Prostate gland (tissue), 2 donors: ENCODE measurements around the gene UTP14A. TPM values are rescaled to one million over a fixed set of nuclear protein-coding genes. Genes with fewer than 3 reads are reported as not detected.

Experiments
- DNase-seq: peaks from one replicate; pipeline ENCODE4 v3.0.0-alpha.2; 2019; ENCODE audit warnings: low spot score
- H3K27ac ChIP-seq, 2 donors: fragments of 200-600 bp; sonication (generic); 2 replicates each; pipeline ENCODE4 v1.5.1; 2017 to 2019
- H3K27me3 ChIP-seq: fragments of 200-600 bp; sonication (generic); replicated peaks from 2 replicates; pipeline ENCODE4 v1.5.1; 2019; ENCODE audit not compliant: insufficient read depth
- H3K36me3 ChIP-seq, 2 donors: fragments of 200-600 bp; sonication (generic); 1 replicate in 1 of 2; 2 replicates in 1 of 2; pipeline versions ENCODE4 v1.5.1 to v1.8.1; 2017 to 2019
- H3K4me1 ChIP-seq: fragments of 200-600 bp; sonication (generic); replicated peaks from 2 replicates; pipeline ENCODE4 v1.5.1; 2019
- H3K4me3 ChIP-seq, 2 donors: fragments of 200-600 bp; sonication (generic); 2 replicates each; pipeline ENCODE4 v1.5.1; 2017 to 2019
- H3K9me3 ChIP-seq: fragments of 200-600 bp; sonication (generic); 2 replicates; pipeline ENCODE4 v1.5.1; 2017
- POLR2A ChIP-seq: fragments of 450-650 bp; IDR thresholded peaks from one replicate; pipeline ENCODE4 v1.6.1; 2016; ENCODE audit warnings: antibody characterized with exemption, mild to moderate bottlenecking
- POLR2AphosphoS5 ChIP-seq: sonication (generic); formaldehyde crosslinking; IDR thresholded peaks from one replicate; pipeline ENCODE4 v1.6.1; 2017; ENCODE audit warnings: antibody characterized with exemption
- WGBS: methylation state at CpG from one replicate; pipeline ENCODE4 v1.1.5; 2018; 5-methylcytosine and 5-hydroxymethylcytosine counted together
- intact Hi-C: fragments of 100-400 bp; cut with DNase I; formaldehyde crosslinking; loops from one replicate; pipeline ENCODE4 v1.14.2; 2022
- total RNA-seq, 2 donors: library from RNA; depleted of rRNA; stranded (reverse); fragments of >200 nt; gene quantifications; one replicate each; pipeline ENCODE4 v1.1.0, GENCODE V29; 2016
- TF ChIP-seq, protein P1 (sequence below), 4 experiments: fragments of 200-600 bp in 2 of 4; fragments of 450-650 bp in 2 of 4; sonication (generic) in 2 of 4; IDR thresholded peaks; 1 replicate in 3 of 4; 2 replicates in 1 of 4; pipeline ENCODE4 v1.5.1; 2016 to 2019; ENCODE audit warnings: antibody characterized with exemption in 4 of 4, mild to moderate bottlenecking in 2 of 4, moderate library complexity in 2 of 4

The UTP14A gene
- total RNA-seq, 2 donors from 2014 or later: 8.2 to 11.3 TPM

DNA sequence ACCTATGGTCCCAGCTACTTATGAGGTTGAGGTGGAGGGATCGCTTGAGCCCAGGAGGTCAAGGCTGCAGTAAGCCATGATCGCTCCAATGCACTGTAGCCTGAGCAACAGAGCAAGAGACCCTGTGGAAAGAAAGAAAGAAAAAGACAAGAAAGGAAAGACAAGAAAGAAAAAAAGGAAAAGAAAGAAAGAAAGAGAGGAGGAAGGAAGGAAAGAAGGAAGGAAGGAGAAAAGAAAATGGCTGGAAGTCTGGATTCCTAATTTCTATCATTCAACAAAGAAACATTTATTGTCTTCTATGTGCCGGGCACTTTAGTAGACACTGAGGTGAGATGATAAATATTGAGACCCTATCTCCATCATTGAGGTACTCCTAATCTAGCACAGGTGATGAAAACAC is 49.7 kb downstream of the UTP14A start:
- H3K27ac ChIP-seq: no peak overlapping the region
- TF ChIP-seq POLR2AphosphoS5: no peak
- TF ChIP-seq, protein P1, sequence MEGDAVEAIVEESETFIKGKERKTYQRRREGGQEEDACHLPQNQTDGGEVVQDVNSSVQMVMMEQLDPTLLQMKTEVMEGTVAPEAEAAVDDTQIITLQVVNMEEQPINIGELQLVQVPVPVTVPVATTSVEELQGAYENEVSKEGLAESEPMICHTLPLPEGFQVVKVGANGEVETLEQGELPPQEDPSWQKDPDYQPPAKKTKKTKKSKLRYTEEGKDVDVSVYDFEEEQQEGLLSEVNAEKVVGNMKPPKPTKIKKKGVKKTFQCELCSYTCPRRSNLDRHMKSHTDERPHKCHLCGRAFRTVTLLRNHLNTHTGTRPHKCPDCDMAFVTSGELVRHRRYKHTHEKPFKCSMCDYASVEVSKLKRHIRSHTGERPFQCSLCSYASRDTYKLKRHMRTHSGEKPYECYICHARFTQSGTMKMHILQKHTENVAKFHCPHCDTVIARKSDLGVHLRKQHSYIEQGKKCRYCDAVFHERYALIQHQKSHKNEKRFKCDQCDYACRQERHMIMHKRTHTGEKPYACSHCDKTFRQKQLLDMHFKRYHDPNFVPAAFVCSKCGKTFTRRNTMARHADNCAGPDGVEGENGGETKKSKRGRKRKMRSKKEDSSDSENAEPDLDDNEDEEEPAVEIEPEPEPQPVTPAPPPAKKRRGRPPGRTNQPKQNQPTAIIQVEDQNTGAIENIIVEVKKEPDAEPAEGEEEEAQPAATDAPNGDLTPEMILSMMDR (IDR thresholded peaks at IDR 0.05): no peak
- TF ChIP-seq POLR2A: no peak
- no peak for DNase-seq
- intact Hi-C loops: no loop called here
- no peak overlapping the region for H3K4me3 ChIP-seq
- no peaks in the 10 kb centered on the region for H3K36me3 ChIP-seq
- 92% methylated on average over 3 of the region's 3 CpGs for WGBS
- H3K27me3 ChIP-seq: no peaks in the 10 kb centered on the region
- H3K4me1 ChIP-seq: no peaks in the 10 kb centered on the region
- H3K9me3 ChIP-seq: no peaks in the 10 kb centered on the region

DNA sequence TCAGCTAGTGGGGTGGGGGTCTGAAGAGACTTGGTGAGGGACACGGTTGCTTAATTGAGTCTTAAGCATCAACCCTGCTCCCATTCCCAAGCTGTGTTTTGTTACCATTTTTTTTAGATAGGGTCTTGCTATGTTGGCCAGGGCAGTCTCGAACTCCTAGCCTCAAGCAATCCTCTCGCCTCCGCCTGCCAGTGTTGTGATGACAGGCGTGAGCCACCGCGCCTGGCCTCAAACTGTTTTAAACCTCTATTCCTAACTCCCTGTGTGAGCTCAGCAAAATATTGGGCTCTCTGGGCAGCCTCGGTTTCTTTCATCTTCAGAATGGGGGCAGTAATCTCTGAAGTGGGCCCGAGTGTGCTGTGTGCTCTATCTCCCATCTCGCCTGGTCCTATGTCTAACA is 50.2 kb downstream of the UTP14A start:
- TF ChIP-seq, protein P1 (IDR thresholded peaks at IDR 0.05): no peak
- TF ChIP-seq POLR2AphosphoS5: no peak
- TF ChIP-seq POLR2A: no peak
- DNase-seq: no peak
- no peaks in the 10 kb centered on the region for H3K36me3 ChIP-seq
- no peaks in the 10 kb centered on the region for H3K4me1 ChIP-seq
- no peaks in the 10 kb centered on the region for H3K27me3 ChIP-seq
- no peaks in the 10 kb centered on the region for H3K9me3 ChIP-seq
- WGBS: 91% methylated on average over 10 of the region's 10 CpGs
- H3K27ac ChIP-seq: no peak overlapping the region
- intact Hi-C loops: no loop called here
- no peak overlapping the region for H3K4me3 ChIP-seq

GRCh38 chrX:129956765-129957164 is 50.8 kb downstream of the UTP14A start:
- TF ChIP-seq, protein P1 (IDR thresholded peaks at IDR 0.05): no peak
- TF ChIP-seq POLR2AphosphoS5 (no peak), POLR2A (no peak)
- Histone ChIP-seq H3K36me3 (no peaks in the 10 kb centered on the region), H3K27ac (no peak overlapping the region)

DNA sequence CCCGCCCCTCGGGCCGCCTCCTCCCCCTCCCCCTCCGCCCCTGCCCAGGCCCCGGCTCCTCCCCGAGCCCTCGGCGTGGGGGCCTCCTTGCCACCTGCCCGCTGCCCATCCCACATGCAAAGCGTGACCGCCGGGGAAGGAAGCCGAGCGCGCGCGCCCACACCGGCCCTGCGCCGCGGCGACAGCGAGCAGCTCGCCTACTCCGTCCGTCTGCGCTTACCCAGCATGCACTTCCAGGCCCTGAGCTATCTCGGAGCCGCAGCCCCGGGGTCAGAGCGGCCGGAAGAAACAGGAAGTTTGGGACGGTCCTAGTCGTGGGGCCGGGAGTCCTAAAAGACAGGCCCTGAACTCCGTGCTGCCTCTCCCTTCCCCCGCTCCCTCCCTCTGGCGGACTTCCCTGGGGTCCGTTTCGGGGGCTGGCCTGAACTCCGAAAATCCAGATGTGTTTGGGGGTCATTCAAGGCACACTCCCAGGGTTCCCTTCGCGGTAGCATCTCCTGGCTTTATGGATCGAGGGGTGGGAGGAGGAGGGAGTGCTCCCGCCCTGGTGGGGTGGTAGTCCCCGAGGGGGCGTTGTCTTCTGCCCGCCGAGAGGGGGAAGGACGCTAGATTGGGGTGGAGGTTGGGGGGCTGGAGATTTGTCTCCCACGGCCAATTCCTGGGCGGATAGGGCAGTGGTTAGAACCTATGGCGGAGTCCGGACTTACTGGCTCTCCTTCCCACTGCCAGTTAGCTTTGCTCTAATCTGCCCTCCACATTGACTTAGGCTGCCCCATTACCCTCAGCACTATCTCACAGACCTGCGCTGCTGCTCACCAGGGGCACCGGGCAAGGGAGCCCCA is 51.5 kb downstream of the UTP14A start:
- intact Hi-C loops: no loop called here
- H3K27me3 ChIP-seq: no peaks in the 10 kb centered on the region
- no peaks in the 10 kb centered on the region for H3K9me3 ChIP-seq
- H3K4me1 ChIP-seq: no peaks in the 10 kb centered on the region
- DNase-seq: no peak
- no peak overlapping the region for H3K27ac ChIP-seq
- peak overlapping the region; percentile 23 to 30 for H3K4me3 ChIP-seq
- WGBS: 28% methylated on average over 15 of the region's 56 CpGs
- TF ChIP-seq, protein P1 (IDR thresholded peaks at IDR 0.05): no peak
- TF ChIP-seq POLR2A: no peak
- TF ChIP-seq POLR2AphosphoS5: no peak
- H3K36me3 ChIP-seq: no peaks in the 10 kb centered on the region

More at GRCh38 chrX:129956765-129957164, 50.8 kb downstream of the UTP14A start:
- Histone ChIP-seq H3K4me3 (peak overlapping the region; percentile 23 to 30), H3K27me3 (no peaks in the 10 kb centered on the region), H3K4me1 (no peaks in the 10 kb centered on the region), H3K9me3 (no peaks in the 10 kb centered on the region)
- no peak for DNase-seq
- 25% methylated on average over 8 of the region's 20 CpGs for WGBS
- intact Hi-C loops: no loop called here

- TF ChIP-seq POLR2AphosphoS5 (no peak), POLR2A (no peak)
- TF ChIP-seq, protein P1 (IDR thresholded peaks at IDR 0.05): no peak
- intact Hi-C loops: no loop called here
- DNase-seq: no peak
- H3K27me3 ChIP-seq: no peaks in the 10 kb centered on the region
- no peaks in the 10 kb centered on the region for H3K36me3 ChIP-seq
- no peak overlapping the region for H3K4me3 ChIP-seq
- H3K9me3 ChIP-seq: no peaks in the 10 kb centered on the region
- H3K4me1 ChIP-seq: no peaks in the 10 kb centered on the region
- H3K27ac ChIP-seq: no peak overlapping the region
- 81% methylated on average over 7 of the region's 7 CpGs for WGBS
Measured at GRCh38 chrX:129958083-129958465, 52.1 kb downstream of the UTP14A start.
